Adipose tissue (tissue), 3 donors: ENCODE measurements around the gene MID1. TPM values are rescaled to one million over a fixed set of nuclear protein-coding genes. Genes with fewer than 3 reads are reported as not detected.

Experiments
- H3K27ac ChIP-seq: one replicate; pipeline ENCODE4 v1.5.1; 2013; ENCODE audit warnings: low read depth, low read length
- WGBS, 3 donors: extraction: QIAGEN DNeasy Blood & Tissue Kit; methylation state at CpG; one replicate each; pipeline ENCODE4 v1.1.7; 2013; 5-methylcytosine and 5-hydroxymethylcytosine counted together
- polyA plus RNA-seq, 3 donors: library from polyadenylated mRNA; stranded (reverse); fragments of 200-250 nt; gene quantifications; one replicate each; pipeline ENCODE4 v1.2.3, GENCODE V29; 2013
- donor health status: healthy with polysubstance abuse.
- donor health status: Bipolar disorder and iron deficiency.
- donor health status: healthy.

MID1 gene
- polyA plus RNA-seq, 3 donors = 1.6 to 4.3 (median 3.1) TPM

DNA sequence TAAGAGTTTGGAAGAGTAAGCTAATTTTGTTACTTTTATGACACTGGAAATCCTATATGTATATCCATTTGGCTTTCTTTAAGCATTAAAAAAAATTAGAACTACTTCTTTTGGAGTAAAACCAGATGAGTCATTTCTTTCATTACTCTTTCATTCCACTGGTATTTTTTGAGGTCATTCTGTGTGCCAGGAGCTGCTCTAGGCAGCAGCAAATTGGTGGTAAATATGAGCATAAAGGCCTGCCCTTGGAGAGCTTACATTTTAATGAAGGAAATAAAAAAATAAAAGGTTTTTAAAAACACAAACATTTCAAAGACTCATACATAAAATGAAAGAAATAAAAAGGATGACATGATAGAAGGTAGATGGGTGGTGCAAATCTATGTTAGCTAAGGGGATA, 37.4 kb downstream of the MID1 start:
- no peak overlapping the region for H3K27ac ChIP-seq

DNA sequence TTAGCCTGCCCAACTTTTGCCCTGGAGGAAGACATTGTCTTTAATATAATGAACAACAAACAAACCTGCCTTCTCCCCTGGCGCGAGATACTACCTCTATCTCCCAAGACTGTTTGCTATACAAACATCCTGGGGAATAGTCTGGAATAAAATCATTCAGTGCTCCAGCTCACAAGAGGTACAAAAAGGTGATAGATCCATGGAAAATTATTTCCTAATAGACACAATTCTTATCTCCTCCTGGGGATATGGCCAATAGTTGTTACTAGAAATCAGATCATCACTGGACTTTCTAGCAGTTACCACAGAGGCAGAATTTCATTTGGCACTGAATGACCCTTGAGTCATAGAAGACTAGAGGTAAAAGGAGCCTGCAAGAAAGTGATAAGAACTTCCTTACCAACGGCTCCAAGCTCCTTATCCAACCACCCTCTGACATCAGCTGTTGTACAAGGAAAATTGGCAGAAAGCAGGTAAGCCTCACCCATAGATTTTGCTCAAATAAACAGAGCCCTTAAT, 38.1 kb downstream of the MID1 start:
- 37 to 70% (median 66%) methylated on average over 3 of the region's 3 CpGs for WGBS, 3 donors
- no peak overlapping the region for H3K27ac ChIP-seq

DNA sequence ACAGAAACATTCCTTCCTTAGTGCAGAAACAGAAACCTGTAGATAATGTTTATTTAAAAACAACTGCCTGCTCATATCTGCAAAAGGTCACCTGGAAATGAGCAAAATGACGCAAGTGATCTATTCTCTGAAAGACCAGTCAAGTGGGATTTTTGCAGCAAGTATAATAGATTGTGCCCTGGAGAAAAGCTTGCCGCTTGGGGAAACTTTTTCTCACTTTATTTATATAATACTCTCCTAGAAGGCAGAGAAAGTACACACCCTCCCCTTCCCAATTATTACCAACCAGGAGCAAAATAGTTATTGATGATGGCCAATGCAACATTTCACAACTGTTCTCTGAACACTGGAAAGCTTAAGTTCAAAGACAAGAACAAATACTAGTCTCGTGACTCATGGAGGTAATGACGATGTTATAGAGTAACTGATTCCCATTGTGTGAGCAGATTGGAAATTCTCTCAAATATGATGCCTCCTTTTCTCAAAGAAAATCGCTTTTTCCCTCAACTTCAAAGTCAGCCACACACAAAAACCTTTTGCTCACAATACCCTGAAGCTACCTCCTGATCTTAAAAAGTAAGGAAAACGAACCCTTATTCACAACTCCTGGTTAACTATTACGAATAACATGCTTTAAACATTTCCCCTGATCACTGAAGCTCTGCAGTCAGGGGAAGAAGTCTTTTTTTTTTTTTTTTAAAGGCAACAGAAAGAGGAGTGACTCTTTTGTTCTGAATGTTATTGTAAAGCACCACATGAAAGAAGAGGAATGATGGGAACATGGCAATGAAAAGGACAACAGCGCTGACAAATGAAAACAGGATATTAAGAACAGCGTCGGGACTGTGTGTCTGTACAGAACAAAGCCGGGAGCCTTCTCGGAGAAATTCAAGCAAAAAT, 41.0 kb downstream of the MID1 start:
- WGBS, 3 donors = 54 to 59% (median 56%) methylated on average over 12 of the region's 12 CpGs
- H3K27ac ChIP-seq = no peak overlapping the region

DNA sequence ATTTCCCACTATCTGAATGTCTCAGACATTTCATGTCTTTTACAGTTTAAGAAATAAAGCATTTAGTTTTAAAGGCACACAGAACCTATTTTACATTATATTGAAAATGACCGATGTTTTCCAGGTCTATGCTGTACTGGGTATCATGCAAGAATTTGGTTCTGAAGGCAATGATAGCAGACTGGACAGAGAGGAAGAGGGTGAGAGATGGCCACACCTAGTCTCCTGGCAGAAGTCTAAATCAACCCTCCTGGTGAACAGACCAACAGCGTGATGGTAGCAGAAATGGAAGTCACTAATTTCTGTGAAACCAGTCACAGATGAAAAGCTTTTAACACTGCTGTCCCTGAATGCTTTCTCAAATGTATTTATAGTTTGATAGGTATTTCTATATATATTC, 41.9 kb downstream of the MID1 start:
- WGBS, 3 donors = 68 to 84% (median 72%) methylated on average over 2 of the region's 2 CpGs

DNA sequence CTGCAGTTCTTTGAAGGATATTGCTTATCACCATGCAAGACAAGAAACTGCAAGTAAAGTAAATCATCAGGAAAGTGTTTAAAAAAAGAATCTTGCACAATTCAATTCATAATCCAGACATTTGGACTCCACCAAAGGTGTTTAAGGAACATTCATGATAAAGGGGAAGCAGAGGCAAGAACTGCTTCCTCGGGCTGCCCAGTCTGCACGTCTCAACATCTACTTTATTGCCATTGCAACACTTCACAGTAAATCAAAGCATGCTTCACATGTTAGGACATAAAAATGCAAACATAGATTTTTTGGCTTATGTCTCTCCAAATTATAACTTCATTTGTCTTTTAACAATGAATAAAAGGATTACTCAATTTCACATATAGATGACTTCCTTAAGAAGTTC, 42.5 kb downstream of the MID1 start:
- no peak overlapping the region for H3K27ac ChIP-seq
- WGBS, 3 donors = 15 to 46% (median 41%) methylated on average over 2 of the region's 2 CpGs

More for the DNA sequence above, 41.9 kb downstream of the MID1 start:
- H3K27ac ChIP-seq = no peak overlapping the region

DNA sequence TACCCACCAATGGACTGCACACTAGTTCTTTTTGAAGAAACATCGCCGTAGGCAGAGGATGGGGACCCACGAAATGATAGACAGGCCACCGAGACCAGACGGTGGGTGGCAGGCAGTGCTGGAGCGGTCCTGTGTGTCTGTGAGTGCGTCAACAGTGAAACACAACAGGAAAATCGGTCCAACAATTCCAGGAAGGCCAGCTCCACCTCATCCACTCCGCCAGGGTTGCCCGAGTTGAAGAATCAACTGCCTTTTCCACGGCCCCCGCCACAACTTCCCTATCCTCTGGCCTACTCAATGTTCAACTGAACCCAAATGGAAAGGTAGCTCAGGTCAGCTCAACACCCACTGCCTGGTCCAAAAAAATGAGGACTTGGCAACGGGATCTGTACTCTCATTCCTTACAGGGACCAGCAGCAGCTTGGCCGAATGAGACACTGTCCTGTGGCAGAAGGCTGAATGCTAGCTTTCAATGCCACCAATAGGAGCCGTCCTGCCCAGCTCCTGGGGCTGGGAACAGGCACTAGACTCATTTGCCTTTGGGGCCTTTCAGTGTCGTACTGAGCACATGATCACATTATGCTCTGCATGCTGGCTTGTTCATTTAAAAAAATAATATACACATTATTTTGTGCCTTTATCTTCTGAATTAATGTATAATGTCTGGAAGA, 43.5 kb downstream of the MID1 start:
- WGBS, 3 donors = 72 to 85% (median 73%) methylated on average over 10 to 16 of the region's 16 CpGs
- H3K27ac ChIP-seq = no peak overlapping the region

DNA sequence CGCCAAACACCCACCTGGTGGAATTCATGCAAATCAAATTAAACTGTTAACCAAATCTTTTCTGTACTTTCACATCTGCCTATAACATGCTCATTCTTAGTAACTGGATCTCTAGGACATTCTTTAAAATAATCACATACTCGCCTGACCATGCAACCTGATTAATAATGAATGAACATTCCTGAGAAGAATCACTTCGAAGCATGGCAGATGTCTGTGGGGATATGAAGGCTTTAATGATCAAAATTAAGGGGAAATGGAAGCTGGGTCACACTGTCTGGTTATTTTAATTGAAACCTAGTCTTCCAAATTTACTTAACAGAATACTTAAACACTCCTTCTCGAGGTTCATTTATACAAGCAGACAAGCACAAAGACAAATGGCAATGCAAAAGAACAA, 44.2 kb downstream of the MID1 start:
- 62 to 84% (median 74%) methylated on average over 4 of the region's 4 CpGs for WGBS, 3 donors
- no peak overlapping the region for H3K27ac ChIP-seq

DNA sequence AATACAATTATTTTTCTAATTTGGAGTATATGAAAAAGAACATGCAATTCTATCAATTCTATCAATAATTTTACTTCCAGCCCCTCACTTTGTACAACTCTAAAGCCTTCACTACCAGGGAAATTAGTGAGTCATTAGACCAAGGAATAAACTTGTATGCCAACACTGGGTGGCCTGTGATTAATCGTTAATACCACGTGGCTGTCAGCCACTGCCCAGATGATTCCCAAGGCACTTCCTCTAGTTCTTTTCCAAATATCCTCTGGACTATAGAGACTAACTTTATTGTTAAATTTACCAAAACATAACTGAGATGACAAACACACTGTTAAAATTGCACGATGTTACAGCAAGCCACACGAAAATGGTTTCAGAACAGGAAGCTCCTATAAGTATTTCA, 45.7 kb downstream of the MID1 start:
- no peak overlapping the region for H3K27ac ChIP-seq
- 53 to 67% (median 66%) methylated on average over 4 of the region's 4 CpGs for WGBS, 3 donors

DNA sequence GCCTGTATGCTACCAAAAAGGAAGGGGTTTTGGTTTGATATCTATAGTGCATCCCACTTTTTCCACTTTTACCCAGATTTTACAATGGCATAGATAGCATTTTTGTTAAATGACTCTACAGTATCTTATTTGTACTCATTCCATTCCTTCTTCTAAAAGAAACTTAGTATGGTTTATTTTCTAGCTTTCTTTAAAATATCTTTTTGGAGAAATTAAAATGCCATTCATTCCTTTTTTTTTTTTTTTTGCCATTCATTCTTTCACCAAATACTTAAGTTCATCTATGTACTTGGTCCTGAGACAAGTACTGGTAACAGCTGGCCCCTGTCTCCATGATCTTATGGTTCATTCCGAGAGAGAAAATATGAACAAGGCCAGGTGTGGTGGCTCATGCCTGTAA, 49.1 kb downstream of the MID1 start:
- WGBS, 3 donors = 83 to 90% (median 86%) methylated on average over 1 of the region's 1 CpG
- H3K27ac ChIP-seq = no peak overlapping the region

DNA sequence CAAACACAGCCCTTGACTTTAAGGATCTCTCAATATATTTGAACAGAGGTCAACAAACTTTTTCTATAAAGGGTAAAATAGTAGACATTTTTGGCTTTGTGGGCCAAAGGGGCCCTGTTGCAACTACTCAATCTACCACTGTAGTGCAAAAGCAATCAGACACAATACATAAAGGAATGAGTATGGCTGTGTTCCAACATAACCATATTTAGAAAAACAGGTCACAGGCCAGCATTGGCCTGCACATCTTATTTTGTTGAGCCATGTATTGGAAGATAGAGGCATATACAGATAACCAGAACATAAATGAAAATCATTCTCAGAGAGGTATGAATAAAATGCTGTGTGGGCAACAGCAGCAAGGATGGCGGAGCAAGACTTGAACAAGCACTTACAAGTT, 49.8 kb downstream of the MID1 start:
- H3K27ac ChIP-seq = no peak overlapping the region
- WGBS, 3 donors = 89 to 95% (median 95%) methylated on average over 1 of the region's 1 CpG

DNA sequence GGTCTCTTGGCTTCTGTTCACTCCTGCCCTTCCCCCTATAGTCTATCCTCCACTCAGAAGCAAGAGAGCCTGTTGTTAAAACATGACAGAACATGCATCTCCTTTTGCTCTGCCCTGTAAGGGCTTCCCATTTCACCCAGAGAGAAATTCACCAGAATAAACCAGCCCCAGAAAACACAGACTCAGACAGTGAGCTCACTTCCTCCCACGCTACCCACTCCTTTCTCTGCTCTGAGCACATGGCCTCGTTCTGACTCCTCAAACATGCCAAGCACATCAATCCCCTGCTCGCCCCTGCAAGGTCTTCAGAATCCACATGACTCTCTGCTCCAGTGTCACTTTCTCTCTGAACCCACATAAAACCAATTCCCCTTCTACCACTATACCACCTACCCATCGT, 50.4 kb downstream of the MID1 start:
- WGBS, 3 donors = 59 to 83% (median 63%) methylated on average over 4 of the region's 4 CpGs
- H3K27ac ChIP-seq = no peak overlapping the region

DNA sequence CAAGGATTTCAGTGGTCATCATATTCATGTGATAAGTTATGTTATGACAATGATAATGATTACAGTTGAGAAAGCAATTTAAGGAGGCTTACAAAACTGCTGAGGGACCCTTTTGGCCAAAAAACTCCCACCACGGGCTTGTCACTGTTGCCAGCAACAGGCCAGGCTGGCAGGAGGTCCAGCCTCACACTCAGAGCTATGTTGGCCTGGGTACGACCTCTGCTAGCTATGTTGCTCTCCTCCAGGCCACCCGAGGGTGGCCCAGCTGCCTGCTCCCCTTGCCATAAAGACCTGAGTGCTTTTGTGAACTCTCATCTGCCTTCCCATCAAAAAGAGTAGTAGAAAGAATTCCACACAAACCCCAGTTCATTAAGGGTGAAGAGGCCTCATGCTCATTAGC, 52.0 kb downstream of the MID1 start:
- H3K27ac ChIP-seq = no peak overlapping the region
- 44 to 81% (median 58%) methylated on average over 3 of the region's 3 CpGs for WGBS, 3 donors

DNA sequence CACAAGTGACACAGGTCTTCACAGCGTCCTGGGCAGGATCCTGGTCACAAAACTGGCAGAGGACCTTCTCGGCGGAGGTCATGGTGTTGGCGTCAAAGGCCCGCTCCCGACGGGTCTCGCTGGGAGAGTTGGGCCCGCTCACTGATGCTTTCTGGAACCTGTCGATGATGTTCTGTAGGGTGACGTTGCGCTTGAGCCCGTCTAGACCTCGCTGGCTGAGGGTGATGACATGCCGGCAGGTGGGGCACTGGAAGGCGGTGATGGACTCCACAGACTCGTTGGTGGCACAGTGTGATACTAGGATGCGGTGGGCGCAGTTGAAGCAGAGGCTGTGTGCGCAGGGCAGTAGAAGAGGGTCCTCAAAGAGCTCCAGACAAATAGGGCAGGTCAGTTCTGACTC, 53.2 kb downstream of the MID1 start:
- H3K27ac ChIP-seq = no peak overlapping the region
- 90 to 95% (median 94%) methylated on average over 13 to 20 of the region's 20 CpGs for WGBS, 3 donors

DNA sequence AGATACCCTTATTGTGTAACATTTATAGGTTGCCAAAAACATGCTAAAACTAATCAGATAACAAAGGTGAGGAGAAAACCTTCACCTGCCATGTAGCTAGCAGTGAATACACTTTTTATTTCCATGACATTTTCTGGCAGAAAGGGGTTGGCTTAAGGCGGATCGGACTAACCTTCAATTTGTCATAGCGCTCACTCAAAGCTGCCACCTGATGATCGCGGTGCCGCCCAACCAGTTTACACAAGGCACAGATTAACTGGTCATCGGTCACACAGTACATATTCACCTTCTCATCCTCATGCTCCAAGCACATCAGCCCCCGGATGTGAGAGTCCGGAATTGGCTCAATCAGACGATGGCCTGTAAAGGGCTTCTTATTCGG, 53.7 kb downstream of the MID1 start:
- no peak overlapping the region for H3K27ac ChIP-seq
- 48 to 95% (median 92%) methylated on average over 11 of the region's 11 CpGs for WGBS, 3 donors

DNA sequence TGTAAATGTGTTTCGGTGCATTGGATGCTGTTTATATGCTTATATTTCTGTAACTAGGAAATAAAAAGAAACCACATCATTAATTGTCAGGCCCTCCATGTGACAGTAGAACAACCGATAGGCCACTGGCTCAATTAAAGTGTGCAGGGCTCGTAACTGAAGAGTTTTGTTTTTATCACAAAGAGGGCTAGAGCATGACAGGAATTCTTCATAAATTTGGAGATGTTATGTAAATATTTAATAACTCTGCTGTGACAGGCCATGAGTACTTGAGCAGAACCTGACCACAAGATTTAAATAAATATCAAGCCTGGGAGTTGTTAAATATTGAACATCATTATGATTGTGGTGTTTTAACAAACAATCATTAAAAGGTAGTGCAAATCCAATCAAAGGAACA, 55.9 kb downstream of the MID1 start:
- 86% methylated on average over 3 of the region's 3 CpGs for WGBS, 3 donors
- H3K27ac ChIP-seq = no peak overlapping the region

DNA sequence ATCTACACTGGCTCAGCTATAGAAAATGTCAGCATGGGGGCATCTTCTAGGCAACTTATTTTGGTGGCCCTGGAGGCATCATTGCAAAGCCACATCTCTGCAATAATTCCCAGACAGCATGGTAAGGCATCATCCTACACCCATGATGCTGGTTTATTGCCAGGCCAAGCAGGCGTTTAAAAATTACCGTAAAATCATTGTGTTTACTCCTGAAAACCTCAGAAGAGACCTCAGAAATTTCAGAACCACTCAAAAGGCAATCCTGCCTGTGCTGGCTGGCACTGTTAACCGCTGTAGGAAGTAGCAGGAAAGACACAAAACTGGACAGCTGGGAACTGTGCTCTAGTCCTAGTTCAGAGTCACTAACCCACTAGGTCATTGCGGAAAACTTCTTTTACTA, 63.2 kb downstream of the MID1 start:
- no peak overlapping the region for H3K27ac ChIP-seq
- WGBS, 3 donors = 78 to 99% (median 89%) methylated on average over 4 of the region's 4 CpGs

DNA sequence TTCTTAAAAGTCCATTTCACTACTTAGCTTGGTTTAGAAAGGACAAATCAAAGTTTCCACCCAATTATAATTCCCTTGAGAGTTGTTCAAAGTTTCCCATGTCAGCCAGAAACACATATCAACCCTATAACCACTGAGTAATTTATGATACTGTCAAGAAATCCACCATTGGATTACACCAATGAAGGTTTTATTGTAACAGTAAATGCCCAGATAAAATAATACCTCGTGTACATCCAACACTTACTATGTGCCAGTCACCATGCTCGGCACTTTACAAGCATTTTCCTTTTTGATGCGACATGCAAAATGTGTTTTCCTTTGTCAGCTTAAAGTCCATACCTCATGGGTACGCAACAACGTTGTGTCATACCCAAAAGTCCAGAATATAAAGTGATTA, 64.0 kb downstream of the MID1 start:
- 79 to 95% (median 93%) methylated on average over 5 of the region's 5 CpGs for WGBS, 3 donors
- H3K27ac ChIP-seq = no peak overlapping the region

DNA sequence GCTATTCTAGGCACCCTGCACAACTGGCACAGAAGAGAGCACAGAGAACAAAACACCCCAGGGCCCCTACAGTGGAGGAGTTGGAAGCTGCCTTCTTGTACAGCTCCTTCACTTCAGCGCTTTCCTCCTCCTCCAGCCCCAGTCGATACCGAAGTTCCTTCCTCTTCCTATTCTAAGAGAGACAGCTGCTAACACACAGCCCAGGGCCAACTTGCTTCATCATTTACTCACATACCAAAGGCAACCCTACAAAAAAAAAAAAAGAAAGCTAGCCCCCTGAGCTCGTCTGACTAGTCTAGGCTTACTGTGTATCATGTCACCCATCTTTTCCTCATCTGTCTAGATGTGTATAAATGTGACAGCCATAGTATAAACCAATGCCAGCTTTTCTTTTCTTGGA, 64.5 kb downstream of the MID1 start:
- WGBS, 3 donors = 55 to 79% (median 68%) methylated on average over 4 of the region's 4 CpGs
- H3K27ac ChIP-seq = no peak overlapping the region

DNA sequence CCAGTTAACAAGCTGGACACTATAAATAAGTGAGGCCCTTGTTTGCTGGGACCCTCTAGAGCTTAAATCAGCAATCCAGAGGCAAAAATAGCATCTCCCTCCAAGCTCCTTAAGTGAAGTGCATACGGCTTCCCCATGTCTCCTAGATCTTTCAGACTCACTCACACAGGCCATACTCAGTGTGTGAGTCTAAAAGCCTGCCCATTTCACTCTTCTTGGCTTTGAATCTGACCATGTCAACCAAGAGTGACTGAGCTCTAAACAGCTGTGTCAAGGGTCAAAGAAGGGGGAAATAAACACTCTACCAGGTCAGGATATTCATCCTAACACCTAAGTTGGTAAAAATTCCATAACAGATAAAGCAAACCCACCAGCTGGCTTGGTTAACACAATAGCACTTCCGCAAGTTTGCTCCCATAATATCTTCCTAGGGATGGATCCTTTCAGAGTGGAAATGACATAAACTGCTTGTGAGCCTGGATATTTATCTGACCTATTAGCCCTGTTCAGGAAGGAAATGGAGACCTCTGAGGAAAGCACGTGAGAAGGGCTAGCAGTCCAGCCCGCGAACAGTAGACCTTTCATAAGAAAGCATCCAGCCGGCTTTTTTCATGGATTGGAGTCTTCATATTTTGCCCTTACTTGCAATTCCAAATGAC, 65.6 kb downstream of the MID1 start:
- WGBS, 3 donors = 64 to 82% (median 68%) methylated on average over 6 of the region's 6 CpGs

More for the DNA sequence above, 65.6 kb downstream of the MID1 start:
- H3K27ac ChIP-seq = no peak overlapping the region
